Posterior cingulate gyrus (tissue), 11 donors: ENCODE measurements around the gene KRTAP19-1.
A peak's percentile ranks its signal among the peaks of the same experiment; 100 is the strongest.

ENCODE experiments used
- DNase-seq, 10 donors: peaks; one replicate each; pipeline versions ENCODE4 v3.0.0 to v3.0.0-alpha.2; 2020 to 2021; ENCODE audit warnings: mixed read lengths in 3 of 10
- intact Hi-C: fragments of 100-400 bp; cut with DNase I; formaldehyde crosslinking; loops from one replicate; pipeline ENCODE4 v1.15.1; 2023

Gene KRTAP19-1

GRCh38 chr21:30434033-30434631, 46.0 kb downstream of the KRTAP19-1 start:
- intact Hi-C loops: no loop called here
- DNase-seq: peak in 1 of 10 donors; percentile 51

DNA sequence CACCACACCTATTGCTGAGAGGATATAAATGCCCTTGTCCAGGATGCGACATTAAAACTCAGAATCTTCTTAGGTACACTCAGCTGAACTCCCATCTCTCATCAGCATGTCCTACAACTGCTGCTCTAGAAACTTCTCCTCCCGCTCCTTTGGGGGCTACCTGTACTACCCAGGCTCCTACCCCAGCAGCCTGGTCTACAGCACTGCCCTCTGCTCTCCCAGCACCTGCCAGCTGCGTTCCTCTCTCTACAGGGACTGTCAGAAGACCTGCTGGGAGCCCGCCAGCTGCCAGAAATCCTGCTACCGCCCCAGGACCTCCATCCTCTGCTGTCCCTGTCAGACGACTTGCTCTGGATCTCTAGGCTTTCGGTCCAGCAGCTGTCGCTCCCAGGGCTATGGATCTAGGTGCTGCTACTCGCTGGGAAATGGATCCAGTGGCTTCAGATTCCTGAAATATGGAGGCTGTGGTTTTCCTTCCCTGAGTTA, 50.0 kb downstream of the KRTAP19-1 start, which contains the start of gene KRTAP13-4:
KRTAP13-4 (plus strand) TSS at position 51 of the 486 bp plus-strand sequence; CDS start at position 107, 56 bp downstream.
- intact Hi-C loops: no loop called here
- peak in 2 of 10 donors; percentile 65 to 71 for DNase-seq
